ENCODE data around the gene TDRD7.

Gene TDRD7

GRCh38 chr9:97526895-97527575, 115.1 kb downstream of the TDRD7 start:
- DNase-seq, result peak in 4 of 56 donors; percentile 16 to 34 (median 26)

- DNase-seq, result no peak
Observed at GRCh38 chr9:97527626-97528528, 116.0 kb downstream of the TDRD7 start.

GRCh38 chr9:97528529-97529230, 116.8 kb downstream of the TDRD7 start:
- DNase-seq, result no peak

- DNase-seq, result peak in 10 of 56 donors; percentile 7 to 48 (median 18)
Observed at GRCh38 chr9:97529363-97530076, 117.6 kb downstream of the TDRD7 start.

- no peak for DNase-seq
Observed at GRCh38 chr9:97531888-97532376, 120.0 kb downstream of the TDRD7 start.

- DNase-seq, result no peak
Observed at GRCh38 chr9:97534185-97534584, 122.3 kb downstream of the TDRD7 start.

- no peak for DNase-seq
Observed at GRCh38 chr9:97534961-97535594, 123.2 kb downstream of the TDRD7 start.

- DNase-seq, result no peak
Observed at GRCh38 chr9:97535771-97536170, 123.9 kb downstream of the TDRD7 start.

- DNase-seq, result no peak
Observed at GRCh38 chr9:97536480-97536879, 124.6 kb downstream of the TDRD7 start.

- DNase-seq, result no peak
Observed at GRCh38 chr9:97543561-97543960, 131.7 kb downstream of the TDRD7 start.

- no peak for DNase-seq
Observed at GRCh38 chr9:97545486-97545885, 133.6 kb downstream of the TDRD7 start.
